ENCODE data around the gene UBTD1.
"Not testable (repeated sequence)": the region's sequence is repeated elsewhere in the genome, so short reads cannot be mapped to it uniquely, and the experiment has no call there.

Gene UBTD1, protein sequence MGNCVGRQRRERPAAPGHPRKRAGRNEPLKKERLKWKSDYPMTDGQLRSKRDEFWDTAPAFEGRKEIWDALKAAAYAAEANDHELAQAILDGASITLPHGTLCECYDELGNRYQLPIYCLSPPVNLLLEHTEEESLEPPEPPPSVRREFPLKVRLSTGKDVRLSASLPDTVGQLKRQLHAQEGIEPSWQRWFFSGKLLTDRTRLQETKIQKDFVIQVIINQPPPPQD

GRCh38 chr10:97498841-97499560 lies at the start of gene UBTD1:
TSS of gene UBTD1 (plus strand) at chr10:97498924. CDS start at chr10:97499204, 280 bp downstream.
- DNase-seq (ENCODE audit: low read depth) = no peak

DNA sequence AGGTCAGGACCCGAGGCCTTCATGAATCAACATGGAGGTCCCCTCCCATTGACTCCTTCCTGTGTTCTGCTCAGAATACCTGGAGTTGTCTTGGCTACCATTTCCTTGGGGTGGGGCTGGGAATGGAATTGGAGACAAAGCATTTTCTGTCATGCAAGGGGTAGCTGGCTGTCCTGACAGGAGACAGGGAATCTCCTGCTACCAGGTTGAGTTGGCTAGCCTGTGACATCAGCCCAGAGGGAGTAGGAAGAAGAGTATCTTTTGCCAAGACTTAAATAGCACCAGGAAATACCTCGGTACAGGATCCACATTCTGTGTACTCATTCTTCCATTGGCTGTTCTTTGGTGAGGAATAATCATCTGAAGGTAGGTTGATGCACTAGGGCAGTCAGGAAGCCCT lies 47.9 kb upstream of the UBTD1 start:
- no peak for DNase-seq (ENCODE audit: low read depth)

- no peak for DNase-seq (ENCODE audit: low read depth)
Measured at GRCh38 chr10:97451605-97452004, 47.1 kb upstream of the UBTD1 start.

DNA sequence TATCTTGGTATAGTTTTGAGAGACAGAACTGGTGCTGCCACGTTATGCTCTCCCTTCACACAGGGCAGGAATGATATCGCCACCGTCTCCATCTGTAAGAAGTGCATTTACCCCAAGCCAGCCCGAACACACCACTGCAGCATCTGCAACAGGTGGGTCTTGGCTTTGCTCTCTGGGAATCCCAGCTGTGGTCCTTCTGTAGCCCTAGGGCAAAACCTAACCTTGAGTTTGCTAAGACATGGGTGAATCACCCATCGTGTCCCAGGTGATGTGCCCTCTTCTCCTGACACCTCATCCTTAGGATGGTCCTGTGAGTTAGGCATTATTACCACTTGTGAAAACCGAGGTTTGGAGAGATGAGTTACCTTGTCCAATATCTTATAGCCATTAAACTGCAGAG lies 46.4 kb upstream of the UBTD1 start:
- no peak for DNase-seq (ENCODE audit: low read depth)

- DNase-seq (ENCODE audit: low read depth) = no peak
Measured at GRCh38 chr10:97454330-97455036, 44.2 kb upstream of the UBTD1 start.

DNA sequence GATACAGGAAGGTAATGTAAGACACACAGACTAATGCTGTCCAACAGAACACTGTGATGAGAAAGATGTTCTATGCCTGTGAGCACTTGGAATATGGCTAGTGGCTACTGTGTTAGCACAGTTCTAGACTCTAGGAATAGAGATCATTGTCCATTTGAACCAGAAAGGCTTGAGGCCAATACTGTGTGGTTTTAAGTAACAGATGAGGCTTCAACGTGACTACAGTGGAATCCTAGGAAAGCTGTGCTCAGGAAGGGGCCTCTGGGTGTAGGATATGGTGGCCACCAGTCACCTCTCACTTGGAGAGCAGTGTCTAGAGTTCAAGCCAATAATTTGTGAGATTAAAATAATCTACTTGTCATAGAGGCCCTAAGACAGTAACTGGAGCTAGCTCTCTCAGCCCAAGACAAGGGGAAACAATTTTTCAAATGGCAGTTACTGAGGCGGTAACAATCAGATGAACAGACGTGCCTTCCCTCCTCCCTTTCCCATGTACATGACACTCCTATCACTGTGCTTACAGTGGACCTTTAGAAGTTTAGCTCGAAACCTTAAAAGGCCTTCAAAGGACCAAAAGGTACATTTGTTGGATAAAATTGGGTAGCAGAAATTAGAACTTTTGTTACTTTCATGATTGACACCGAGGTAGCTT lies 42.6 kb upstream of the UBTD1 start:
- DNase-seq (ENCODE audit: low read depth) = no peak

DNA sequence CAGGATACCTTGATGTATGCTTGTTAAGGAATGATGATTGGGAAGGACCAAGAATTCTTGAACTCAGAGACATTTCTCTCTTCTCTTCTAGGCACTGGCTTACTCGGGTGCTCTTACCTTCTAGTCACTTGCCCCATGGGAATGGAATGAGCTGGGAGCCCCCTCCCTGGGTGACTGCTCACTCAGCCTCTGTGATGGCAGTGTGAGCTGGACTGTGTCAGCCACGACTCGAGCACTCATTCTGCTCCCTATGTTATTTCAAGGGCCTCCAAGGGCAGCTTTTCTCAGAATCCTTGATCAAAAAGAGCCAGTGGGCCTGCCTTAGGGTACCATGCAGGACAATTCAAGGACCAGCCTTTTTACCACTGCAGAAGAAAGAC lies 42.0 kb upstream of the UBTD1 start:
- DNase-seq (ENCODE audit: low read depth) = no peak

DNA sequence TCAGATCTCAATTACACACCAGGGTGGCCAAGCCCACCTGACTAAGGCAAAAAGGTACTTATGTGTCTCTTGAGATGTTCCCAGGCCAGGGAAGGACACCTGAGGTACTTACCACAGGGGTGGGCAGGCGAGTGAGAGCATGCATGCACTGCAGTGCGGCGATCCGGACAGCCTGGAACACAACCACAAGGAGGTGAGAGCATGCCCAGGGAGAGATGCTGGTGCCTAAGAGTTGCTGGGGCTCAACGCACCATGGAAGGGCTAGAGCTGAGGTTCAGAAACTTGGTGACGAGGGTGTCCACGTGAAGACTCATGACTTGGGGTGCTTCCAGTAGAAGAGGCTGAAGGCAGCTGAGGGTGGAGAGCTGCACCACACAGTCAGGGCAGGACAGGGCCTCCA lies 39.6 kb upstream of the UBTD1 start:
- no peak for DNase-seq (ENCODE audit: low read depth)

DNA sequence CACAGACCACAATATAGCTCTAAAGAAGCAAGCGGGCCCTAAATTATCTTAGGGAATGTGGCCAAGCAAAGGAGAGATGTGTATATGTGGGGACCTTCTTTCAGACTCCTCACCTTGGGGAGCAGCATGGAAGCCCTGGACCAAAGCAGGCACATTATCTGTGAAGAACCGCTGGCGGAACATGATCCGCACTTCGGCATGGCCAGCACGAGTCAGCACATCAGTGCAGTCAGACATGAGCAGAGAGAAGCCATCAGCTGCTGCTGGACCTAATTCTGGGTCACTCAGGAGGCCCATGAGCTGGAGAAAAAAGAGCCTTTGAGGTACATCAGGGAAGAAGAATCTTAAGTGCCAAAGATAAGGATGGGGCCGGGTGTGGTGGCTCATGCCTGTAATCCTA lies 38.8 kb upstream of the UBTD1 start:
- no peak for DNase-seq (ENCODE audit: low read depth)

DNA sequence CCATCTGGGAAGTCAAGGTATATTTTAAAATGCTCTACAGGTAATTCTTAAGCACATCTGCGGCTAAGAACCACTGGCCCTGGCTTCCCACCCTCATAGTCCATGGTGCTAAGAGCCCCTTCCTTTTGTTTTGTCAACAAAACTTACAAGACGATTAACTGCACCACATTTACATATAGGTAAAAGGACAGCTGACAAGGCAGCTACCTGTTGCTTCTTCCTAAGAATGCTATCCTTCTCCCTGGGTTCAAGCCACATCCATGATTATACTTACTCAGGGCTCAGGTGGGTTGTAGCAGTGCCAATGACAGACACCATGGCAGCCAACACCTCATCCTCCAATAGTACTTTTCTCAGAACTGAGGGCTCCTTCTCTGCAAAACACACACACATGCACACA lies 36.4 kb upstream of the UBTD1 start:
- no peak for DNase-seq (ENCODE audit: low read depth)

DNA sequence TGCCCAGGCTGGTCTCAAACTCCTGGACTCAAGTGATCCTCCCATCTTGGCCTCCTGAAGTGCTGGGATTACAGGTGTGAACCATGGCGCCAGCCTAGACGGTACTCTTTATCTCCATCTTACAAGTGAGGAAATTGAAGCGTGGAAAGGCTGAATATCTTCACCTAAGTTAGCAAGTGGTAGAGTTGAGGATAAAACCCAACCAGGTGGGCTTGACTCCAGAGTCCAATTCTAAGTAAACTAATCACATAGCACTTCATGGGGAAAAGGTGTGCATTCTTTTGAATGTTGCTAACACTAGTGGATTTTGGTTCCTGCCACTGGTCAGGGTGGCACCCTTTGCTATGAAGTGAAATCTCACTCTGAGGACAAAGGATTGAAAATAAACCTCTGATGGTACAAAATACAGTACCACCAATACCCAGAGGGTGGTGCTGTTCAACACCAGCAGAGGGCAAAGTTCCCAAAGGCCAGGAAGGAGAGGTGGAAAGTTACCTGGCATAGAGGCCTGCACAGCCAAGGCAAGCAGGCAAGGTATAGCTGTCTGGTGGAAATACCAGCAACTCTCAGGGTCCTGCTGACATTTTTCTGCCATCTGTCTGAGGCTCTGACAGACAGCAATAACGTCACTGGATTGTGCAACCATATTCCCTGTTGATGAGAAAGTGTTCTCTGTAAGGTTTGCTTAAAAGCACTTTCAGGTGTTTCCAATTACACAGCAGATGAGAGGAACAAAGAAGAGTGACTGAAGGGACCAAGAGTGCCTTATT lies 35.2 kb upstream of the UBTD1 start:
- peak; percentile 20 for DNase-seq (ENCODE audit: low read depth)

DNA sequence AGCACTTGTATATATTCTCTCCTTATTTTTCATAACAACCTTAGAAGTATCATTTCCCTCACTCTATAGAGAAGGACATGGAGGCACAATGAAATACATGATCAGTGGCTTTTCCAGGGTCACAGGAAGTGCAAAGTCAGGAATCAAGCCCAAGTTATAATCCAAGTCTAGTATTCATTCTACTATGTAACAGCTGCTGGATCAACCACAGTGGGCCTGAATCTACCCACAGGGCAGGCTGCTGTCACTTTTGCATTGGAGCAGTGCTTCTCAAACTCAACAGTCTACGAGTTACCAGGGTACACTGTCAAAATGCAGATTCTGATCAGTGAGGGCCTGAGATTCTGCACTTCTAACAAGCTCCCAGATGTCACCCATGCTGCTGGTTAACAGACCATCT lies 34.5 kb upstream of the UBTD1 start:
- DNase-seq (ENCODE audit: low read depth) = no peak

GRCh38 chr10:97465982-97466381 lies 32.7 kb upstream of the UBTD1 start:
- no peak for DNase-seq (ENCODE audit: low read depth)

DNA sequence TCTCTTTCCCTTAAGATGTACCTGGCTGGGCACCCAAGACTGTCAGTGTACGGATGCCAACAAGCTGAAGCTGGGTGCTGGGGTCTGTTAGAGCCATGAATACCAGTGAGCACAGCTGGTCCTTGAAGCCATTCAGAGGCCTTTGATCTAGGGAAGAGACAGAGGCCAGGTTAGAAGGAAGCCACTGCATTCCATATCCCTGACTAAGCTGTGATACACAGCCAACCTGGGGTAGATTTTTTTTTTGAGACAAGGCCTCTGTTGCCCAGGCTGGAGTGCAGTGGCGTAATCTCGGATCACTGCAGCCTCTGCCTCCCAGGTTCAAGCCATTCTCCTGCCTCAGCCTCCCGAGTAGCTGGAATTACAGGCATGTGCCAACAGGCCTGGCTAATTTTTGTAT lies 32.0 kb upstream of the UBTD1 start:
- DNase-seq (ENCODE audit: low read depth) = no peak

- no peak for DNase-seq (ENCODE audit: low read depth)
Measured at GRCh38 chr10:97468162-97468561, 30.6 kb upstream of the UBTD1 start.

DNA sequence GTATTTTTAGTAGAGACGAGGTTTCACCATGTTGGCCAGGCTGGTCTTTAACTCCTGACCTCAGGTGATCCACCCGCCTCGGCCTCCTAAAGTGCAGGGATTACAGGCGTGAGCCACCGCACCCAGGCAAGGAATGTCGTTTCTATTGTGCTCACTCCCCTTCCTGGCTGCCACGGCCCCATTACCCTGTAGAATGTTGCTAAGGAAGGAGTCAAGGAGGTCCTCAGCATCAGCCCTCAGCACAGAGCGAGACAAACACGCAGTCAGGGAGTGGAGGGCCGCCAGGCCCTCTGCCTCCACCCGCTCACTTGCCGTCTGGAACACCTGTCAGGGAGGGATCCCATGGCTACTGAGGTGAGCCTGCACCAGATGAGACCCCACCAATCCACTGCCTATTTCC lies 29.9 kb upstream of the UBTD1 start:
- DNase-seq (ENCODE audit: low read depth) = not testable (repeated sequence)

GRCh38 chr10:97474918-97475317 lies 23.8 kb upstream of the UBTD1 start:
- no peak for DNase-seq (ENCODE audit: low read depth)

DNA sequence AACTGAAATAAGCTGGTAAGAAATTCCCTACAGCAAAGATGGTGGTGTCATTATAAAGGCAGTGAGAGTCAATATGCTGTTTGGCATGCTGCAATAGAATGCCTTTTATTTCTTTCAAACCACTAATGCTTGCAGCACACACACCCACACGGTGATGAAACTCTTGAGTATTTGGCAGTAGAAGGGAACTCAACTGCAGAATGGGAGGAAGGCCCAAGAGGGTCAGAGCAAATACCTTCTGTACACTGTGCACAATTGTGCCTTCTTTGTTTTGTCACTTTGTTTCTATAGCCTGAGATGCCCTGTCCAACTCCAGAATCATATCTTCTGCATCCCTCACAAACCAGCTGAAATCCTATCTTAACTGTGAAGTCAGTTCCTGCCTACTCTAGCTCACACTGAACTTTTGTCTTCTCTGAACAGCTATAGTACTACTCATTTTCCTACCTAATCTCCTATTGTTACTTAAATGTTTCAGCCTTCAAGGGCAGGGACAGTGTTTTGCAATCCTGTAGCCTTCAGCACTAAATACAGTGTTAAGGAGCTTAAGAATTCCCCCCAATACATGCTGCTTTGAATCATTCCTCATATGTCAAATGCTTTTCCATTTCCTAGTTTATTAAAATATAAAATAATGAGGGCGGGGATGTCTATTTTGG lies 22.7 kb upstream of the UBTD1 start:
- DNase-seq (ENCODE audit: low read depth) = no peak

DNA sequence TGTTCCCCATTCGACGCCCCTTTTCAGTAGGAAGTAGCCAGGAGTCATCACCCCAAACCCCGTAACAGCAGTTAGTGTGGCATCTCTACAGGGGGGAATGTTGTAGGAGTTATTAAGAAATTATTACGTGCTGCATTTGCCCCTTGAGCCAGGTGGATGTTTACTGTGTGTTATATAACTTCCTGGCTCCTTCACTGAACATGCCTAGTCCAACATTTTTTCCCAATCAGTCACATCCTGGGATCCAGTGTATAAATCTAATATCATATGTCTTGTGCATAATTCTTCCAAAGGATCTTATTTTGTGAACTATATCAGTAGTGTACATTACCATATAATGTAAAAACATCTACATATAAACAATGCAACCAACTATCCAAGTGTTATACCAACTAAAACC lies 19.3 kb upstream of the UBTD1 start:
- DNase-seq (ENCODE audit: low read depth) = not testable (repeated sequence)

GRCh38 chr10:97479939-97480338 lies 18.8 kb upstream of the UBTD1 start:
- DNase-seq (ENCODE audit: low read depth) = no peak

GRCh38 chr10:97481071-97481470 lies 17.7 kb upstream of the UBTD1 start:
- no peak for DNase-seq (ENCODE audit: low read depth)

GRCh38 chr10:97482381-97482780 lies 16.3 kb upstream of the UBTD1 start:
- no peak for DNase-seq (ENCODE audit: low read depth)

All from activated gamma-delta T cell treated with anti-CD3 and anti-CD28 coated beads, Interleukin-2, amount 50 U/mL, for 16 hours (primary cell).